Stimulated activated CD4-positive, alpha-beta T cell treated with anti-CD3 and anti-CD28 coated beads, Interleukin-1b, Interleukin-23, amount 100 ng/mL, for 48 hours (primary cell): ENCODE results near the gene TPSD1.
"Not testable (repeated sequence)": the region's sequence is repeated elsewhere in the genome, so short reads cannot be mapped to it uniquely, and the experiment has no call there.

Experiments
- DNase-seq: peaks from one replicate; pipeline ENCODE4 v3.0.0-alpha.2; 2020

The TPSD1 gene

DNA sequence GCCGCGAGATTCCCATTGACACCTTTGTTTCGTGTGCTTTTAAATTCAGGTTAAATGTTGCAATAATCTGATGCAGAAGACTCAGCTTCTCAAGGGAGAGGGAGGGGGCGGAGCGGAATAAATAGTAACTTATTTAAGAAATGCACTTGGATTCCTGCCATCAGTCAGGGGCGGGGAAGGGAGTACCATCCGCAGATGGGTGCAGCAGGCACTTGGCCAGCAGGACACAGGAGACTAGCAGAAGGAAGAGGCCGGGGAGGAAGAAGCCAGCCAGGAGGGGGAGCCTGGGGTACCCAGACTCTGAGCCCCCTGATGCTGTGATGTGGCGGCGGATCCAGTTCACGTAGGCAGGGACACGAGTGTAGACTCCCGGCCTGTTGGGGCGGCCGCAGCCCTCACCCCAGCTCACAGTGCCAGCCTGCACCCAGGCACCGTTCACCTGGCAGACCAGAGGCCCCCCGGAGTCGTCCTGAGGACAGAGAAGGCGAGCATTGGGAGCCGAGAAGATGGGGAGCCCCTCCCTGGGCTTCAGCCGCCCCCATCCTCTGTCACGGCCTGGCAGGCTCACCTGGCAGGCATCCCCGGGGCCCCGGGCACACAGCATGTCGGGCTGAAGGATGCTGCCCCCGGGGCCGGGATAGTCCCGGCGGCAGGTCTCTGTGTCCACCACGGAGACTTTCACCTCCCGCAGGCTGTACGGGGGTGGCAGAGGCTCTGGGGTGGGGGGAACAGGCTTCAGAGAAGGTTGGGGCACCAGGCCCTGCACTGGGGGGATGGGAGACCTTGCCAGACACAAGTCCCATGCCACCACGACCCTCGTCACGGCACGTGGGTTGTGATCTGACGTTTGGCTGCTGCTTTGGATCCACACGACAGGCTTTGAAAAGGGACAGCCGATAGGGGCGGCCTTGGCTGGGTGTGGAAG is 34.0 kb upstream of the TPSD1 start:
- no peak for DNase-seq

GRCh38 chr16:1222553-1223354 is 33.1 kb upstream of the TPSD1 start:
- no peak for DNase-seq

DNA sequence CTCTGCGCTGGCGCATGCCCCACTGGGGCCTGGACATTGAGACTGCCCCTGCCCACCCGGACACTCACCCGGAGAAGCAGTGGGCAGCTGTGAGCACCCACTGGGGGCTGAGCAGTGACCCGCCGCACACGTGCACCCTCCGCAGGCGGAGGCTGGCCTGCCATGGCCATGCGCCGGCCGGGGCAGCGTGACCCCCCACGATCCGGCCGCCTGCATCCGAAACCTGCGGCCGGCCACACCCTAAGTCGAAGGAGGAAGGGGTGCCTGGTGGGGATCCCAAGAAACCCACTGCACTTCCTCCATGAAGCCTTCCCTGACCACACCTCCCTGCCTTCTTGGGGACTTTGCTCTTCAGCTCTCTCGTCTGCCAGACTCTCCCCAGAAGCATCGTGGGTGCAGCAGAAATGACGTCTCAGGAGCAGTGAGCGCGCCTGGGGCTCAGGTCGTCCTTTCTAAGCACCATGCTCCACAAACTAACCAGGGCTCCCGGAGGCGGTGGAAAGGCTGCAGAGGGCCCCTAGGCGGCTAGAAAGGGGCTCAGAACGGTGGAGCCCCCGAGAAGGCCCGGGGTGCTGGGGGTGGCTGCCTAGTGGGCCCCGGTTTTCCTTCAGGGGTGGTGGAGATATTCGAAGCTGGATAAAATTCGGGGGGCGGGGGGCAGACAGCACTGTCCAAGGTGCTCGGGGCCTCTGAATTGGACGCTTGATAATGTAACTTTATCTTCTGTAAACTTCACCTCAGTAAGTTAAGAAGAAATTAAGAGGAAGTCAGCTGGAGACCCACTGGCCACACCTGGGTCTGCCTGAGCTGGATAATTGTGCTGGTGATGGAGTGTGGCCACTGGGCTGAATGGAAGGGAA is 32.3 kb upstream of the TPSD1 start:
- DNase-seq, result no peak

DNA sequence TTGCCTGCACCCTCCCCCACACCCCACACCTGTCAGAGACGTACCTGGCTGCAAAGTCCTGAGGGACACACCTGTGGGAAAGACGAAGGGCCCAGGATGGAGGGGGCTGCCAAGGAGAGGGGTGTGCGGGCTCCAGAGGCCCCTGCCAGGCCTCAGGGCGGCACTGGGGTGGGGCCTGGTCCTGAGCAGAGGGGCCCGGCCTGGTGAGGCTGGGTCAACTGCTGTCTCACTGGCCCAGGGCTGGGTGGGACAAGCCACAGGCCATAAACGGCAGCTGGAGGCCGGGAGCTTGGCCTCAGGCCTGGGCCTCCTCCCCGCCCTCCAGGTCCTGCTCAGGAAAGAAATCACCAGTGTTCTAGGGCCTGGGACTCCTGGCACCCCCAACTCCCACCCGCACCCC is 31.3 kb upstream of the TPSD1 start:
- no peak for DNase-seq

DNA sequence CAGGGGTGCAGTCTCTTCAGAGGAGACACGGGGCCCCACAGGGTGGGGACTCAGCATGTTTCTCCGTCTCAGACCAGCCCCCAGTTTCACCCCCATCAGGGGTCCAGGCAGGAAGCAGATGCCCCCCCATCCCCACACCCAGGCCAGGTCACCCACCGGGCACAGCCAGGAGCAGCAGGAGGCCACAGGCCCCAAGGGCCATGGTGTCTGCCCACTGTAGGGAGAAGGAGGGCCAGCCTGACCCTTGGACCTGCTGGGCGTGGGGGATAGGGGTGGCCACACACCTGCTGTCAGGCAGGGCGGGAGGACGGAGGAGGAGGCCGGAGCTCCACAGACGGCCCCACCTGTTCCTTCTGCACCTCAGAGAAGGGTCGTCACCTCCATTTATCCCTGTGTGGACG is 30.8 kb upstream of the TPSD1 start, which contains the start of gene TPSG1:
TSS of gene TPSG1 (minus strand) at position 218 of the 401 bp plus-strand sequence. CDS start at position 202, 16 bp downstream.
- no peak for DNase-seq

- DNase-seq, result not testable (repeated sequence)
Measured at GRCh38 chr16:1225728-1226311, 30.0 kb upstream of the TPSD1 start.

DNA sequence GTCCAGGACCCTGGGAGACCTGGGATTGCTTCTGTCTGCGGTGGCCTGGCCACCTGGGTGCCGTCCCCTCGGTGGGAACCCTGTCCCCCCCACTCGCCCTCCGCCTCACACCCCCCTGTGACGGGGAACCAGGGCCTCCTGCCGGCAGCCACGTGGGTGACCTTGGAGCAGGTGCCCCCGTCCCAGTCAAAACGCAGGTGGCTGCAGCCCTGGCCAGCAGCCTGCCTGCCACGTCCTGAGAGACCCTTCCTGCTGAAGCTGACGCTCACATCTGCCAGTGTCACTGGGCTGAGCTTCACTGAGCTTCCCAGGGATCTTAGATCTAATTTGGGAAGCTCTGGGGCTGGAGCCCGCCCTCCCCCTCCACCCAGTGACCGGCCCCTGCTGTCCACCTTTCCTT is 29.2 kb upstream of the TPSD1 start:
- not testable (repeated sequence) for DNase-seq

- not testable (repeated sequence) for DNase-seq
Measured at GRCh38 chr16:1228227-1228626, 27.6 kb upstream of the TPSD1 start.

- not testable (repeated sequence) for DNase-seq
Measured at GRCh38 chr16:1229476-1229875, 26.4 kb upstream of the TPSD1 start.

DNA sequence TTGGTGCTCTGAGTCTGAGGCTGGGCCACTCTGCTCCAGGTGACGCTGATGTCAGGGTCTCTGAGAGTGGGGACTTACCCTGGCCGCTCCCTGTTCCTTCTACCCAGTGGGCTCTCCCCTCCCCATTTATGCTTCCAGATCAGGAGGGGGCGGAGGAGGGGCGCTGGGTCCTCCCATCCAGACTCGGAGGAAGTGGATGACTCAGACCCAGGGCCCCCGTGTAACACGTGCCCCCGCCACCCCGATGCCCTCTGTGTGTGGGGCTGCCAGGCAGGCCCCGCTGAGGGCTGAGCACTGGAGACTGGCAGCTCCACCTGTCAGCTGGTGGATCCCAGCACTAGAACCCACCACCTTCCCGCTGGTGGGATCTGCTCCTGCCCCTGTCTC is 25.8 kb upstream of the TPSD1 start, which contains the start of gene TPSB2:
TSS of gene TPSB2 (minus strand) at position 101 of the 387 bp plus-strand sequence. CDS start 233 bp downstream, outside the sequence.
- DNase-seq, result not testable (repeated sequence)

- DNase-seq, result not testable (repeated sequence)
Measured at GRCh38 chr16:1230471-1231212, 25.2 kb upstream of the TPSD1 start.

DNA sequence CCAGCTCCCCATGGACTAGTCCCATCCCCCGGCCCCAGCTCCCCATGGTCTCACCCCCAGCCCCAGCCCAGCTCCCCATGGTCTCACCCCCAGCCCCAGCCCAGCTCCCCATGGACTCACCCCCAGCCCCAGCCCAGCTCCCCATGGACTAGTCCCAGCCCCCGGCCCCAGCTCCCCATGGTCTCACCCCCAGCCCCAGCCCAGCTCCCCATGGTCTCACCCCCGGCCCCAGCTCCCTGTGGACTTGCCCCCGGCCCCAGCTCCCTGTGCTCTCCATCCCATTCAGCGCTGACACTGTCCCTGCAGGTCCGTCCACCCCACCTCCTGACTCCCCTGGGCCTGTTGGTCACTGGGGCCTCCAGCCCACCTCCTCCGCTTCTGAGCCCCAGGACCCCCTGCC is 24.6 kb upstream of the TPSD1 start:
- DNase-seq, result not testable (repeated sequence)

- DNase-seq, result not testable (repeated sequence)
Measured at GRCh38 chr16:1232049-1232748, 23.7 kb upstream of the TPSD1 start.

- not testable (repeated sequence) for DNase-seq
Measured at GRCh38 chr16:1236659-1237058, 19.2 kb upstream of the TPSD1 start.

GRCh38 chr16:1237990-1238389 is 17.9 kb upstream of the TPSD1 start:
- no peak for DNase-seq

- not testable (repeated sequence) for DNase-seq
Measured at GRCh38 chr16:1238909-1239308, 17.0 kb upstream of the TPSD1 start.

DNA sequence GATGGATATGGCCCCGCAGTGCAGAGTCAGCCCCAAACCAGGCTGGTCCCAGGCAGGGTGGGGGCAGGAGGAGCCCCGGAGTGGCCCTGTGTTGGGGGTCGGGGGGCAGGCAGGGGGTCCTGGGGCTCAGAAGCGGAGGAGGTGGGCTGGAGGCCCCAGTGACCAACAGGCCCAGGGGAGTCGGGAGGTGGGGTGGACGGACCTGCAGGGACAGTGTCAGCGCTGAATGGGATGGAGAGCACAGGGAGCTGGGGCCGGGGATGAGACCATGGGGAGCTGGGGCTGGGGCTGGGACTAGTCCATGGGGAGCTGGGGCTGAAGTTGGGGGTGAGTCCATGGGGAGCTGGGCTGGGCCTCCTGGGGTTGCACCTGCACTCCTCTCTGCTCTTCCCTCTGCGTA is 16.3 kb upstream of the TPSD1 start:
- not testable (repeated sequence) for DNase-seq

GRCh38 chr16:1240436-1240835 is 15.4 kb upstream of the TPSD1 start, which contains the start of gene TPSAB1:
TPSAB1 (plus strand) TSS chr16:1240705; CDS start chr16:1240939, 234 bp downstream.
- not testable (repeated sequence) for DNase-seq

- not testable (repeated sequence) for DNase-seq
Measured at GRCh38 chr16:1241081-1241480, 14.8 kb upstream of the TPSD1 start.

DNA sequence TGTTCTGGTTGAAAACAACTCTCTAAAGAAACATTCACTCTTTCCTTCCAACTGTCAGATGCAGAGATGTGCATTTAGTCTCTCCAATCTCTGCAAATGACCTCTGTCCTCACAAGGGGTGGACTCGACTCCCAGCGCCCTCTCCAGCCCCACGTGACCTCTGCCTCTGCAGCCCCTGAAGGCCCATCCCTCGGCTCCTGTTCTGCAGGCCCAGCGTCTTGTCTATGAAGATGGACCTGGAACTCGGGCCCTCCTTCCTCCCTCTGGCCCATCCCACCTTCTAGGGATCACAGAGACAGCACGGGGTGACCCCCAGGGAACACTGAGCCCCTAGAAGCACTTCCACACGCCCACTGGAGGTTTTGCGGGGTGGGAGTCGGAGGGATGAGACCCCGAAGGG is 12.5 kb upstream of the TPSD1 start:
- not testable (repeated sequence) for DNase-seq
